ENCODE data around the gene PEX19. TPM values are rescaled to one million over a fixed set of nuclear protein-coding genes. Genes with fewer than 3 reads are reported as not detected.

Gene PEX19
- total and polyA plus RNA-seq, 5 donors from 2014 or later = 44.4 to 61.5 (median 56.2) TPM

- Mint-ChIP-seq H3K36me3 (peaks cover 30% of the 10 kb centered on the region), H3K27ac (peak overlapping the region in 2 of 3 donors; percentile 63 to 75), H3K27me3 (no peaks in the 10 kb centered on the region), H3K4me3 (no peak overlapping the region), H3K9me3 (no peaks in the 10 kb centered on the region), H3K4me1 (peaks cover 9 to 29% (median 21%) of the 10 kb centered on the region in 4 donors)
- Histone ChIP-seq H3K27ac (ENCODE audit: insufficient read depth, low read length, poor library complexity, severe bottlenecking) (no peak overlapping the region), H3K27me3 (ENCODE audit: control insufficient read depth, insufficient read depth, low read length) (no peaks in the 10 kb centered on the region), H3K9me3 (ENCODE audit: control insufficient read depth in 2 of 2, low read length in 2 of 2) (no peaks in the 10 kb centered on the region), H3K4me3 (ENCODE audit: low read depth, low read length) (no peak overlapping the region), H3K36me3 (ENCODE audit: control insufficient read depth, insufficient read depth, low read length) (peaks cover 31% of the 10 kb centered on the region), H3K4me1 (ENCODE audit: control insufficient read depth, insufficient read depth, low read length, poor library complexity, severe bottlenecking) (no peaks in the 10 kb centered on the region)
- no peak for ATAC-seq (ENCODE audit: low read depth in 2 of 2)
- no peak for DNase-seq
These were observed 39.5 kb downstream of the PEX19 start for GRCh38 chr1:160245434-160245833.

GRCh38 chr1:160244209-160244608 is 40.7 kb downstream of the PEX19 start:
- DNase-seq (no peak), ATAC-seq (ENCODE audit: low read depth in 2 of 2) (no peak)
- Mint-ChIP-seq H3K27ac (peak overlapping the region in 1 of 3 donors; percentile 75), H3K9me3 (no peaks in the 10 kb centered on the region), H3K4me1 (peaks cover 9 to 32% (median 20%) of the 10 kb centered on the region in 4 donors), H3K27me3 (no peaks in the 10 kb centered on the region), H3K4me3 (no peak overlapping the region), H3K36me3 (peaks cover 41% of the 10 kb centered on the region)
- H3K9me3 ChIP-seq (ENCODE audit: control insufficient read depth in 2 of 2, low read length in 2 of 2) = no peaks in the 10 kb centered on the region
- H3K27ac ChIP-seq (ENCODE audit: insufficient read depth, low read length, poor library complexity, severe bottlenecking) = no peak overlapping the region
- no peaks in the 10 kb centered on the region for H3K4me1 ChIP-seq (ENCODE audit: control insufficient read depth, insufficient read depth, low read length, poor library complexity, severe bottlenecking)
- H3K4me3 ChIP-seq (ENCODE audit: low read depth, low read length) = no peak overlapping the region
- peaks cover 42% of the 10 kb centered on the region for H3K36me3 ChIP-seq (ENCODE audit: control insufficient read depth, insufficient read depth, low read length)
- H3K27me3 ChIP-seq (ENCODE audit: control insufficient read depth, insufficient read depth, low read length) = no peaks in the 10 kb centered on the region

- ATAC-seq (ENCODE audit: low read depth in 2 of 2) (no peak), DNase-seq (no peak)
- H3K4me3 ChIP-seq (ENCODE audit: low read depth, low read length) = no peak overlapping the region
- H3K36me3 Mint-ChIP-seq = peaks cover 45% of the 10 kb centered on the region
- no peaks in the 10 kb centered on the region for H3K27me3 Mint-ChIP-seq
- H3K9me3 Mint-ChIP-seq = no peaks in the 10 kb centered on the region
- H3K27ac Mint-ChIP-seq = peak overlapping the region in 2 of 3 donors; percentile 68 to 75
- no peak overlapping the region for H3K27ac ChIP-seq (ENCODE audit: insufficient read depth, low read length, poor library complexity, severe bottlenecking)
- H3K27me3 ChIP-seq (ENCODE audit: control insufficient read depth, insufficient read depth, low read length) = no peaks in the 10 kb centered on the region
- H3K4me3 Mint-ChIP-seq = no peak overlapping the region
- H3K36me3 ChIP-seq (ENCODE audit: control insufficient read depth, insufficient read depth, low read length) = peaks cover 46% of the 10 kb centered on the region
- no peaks in the 10 kb centered on the region for H3K4me1 ChIP-seq (ENCODE audit: control insufficient read depth, insufficient read depth, low read length, poor library complexity, severe bottlenecking)
- no peaks in the 10 kb centered on the region for H3K9me3 ChIP-seq (ENCODE audit: control insufficient read depth in 2 of 2, low read length in 2 of 2)
- H3K4me1 Mint-ChIP-seq = peaks cover 9 to 32% (median 20%) of the 10 kb centered on the region in 4 donors
These were observed 41.2 kb downstream of the PEX19 start for GRCh38 chr1:160243767-160244166.

GRCh38 chr1:160239582-160240299 is 45.2 kb downstream of the PEX19 start:
- ATAC-seq (ENCODE audit: low read depth in 2 of 2) (no peak), DNase-seq (no peak)
- Histone ChIP-seq H3K27ac (ENCODE audit: insufficient read depth, low read length, poor library complexity, severe bottlenecking) (no peak overlapping the region), H3K4me3 (ENCODE audit: low read depth, low read length) (no peak overlapping the region), H3K27me3 (ENCODE audit: control insufficient read depth, insufficient read depth, low read length) (no peaks in the 10 kb centered on the region), H3K4me1 (ENCODE audit: control insufficient read depth, insufficient read depth, low read length, poor library complexity, severe bottlenecking) (no peaks in the 10 kb centered on the region), H3K36me3 (ENCODE audit: control insufficient read depth, insufficient read depth, low read length) (peaks cover 80% of the 10 kb centered on the region), H3K9me3 (ENCODE audit: control insufficient read depth in 2 of 2, low read length in 2 of 2) (no peaks in the 10 kb centered on the region)
- Mint-ChIP-seq H3K27me3 (no peaks in the 10 kb centered on the region), H3K36me3 (peaks cover 62% of the 10 kb centered on the region), H3K4me1 (peaks cover 14 to 28% (median 16%) of the 10 kb centered on the region in 4 donors), H3K9me3 (no peaks in the 10 kb centered on the region), H3K27ac (no peak overlapping the region), H3K4me3 (no peak overlapping the region)

GRCh38 chr1:160238408-160238807 is 46.5 kb downstream of the PEX19 start:
- ATAC-seq (ENCODE audit: low read depth in 2 of 2) = no peak
- no peak for DNase-seq
- Histone ChIP-seq H3K36me3 (ENCODE audit: control insufficient read depth, insufficient read depth, low read length) (peaks cover 85% of the 10 kb centered on the region), H3K9me3 (ENCODE audit: control insufficient read depth in 2 of 2, low read length in 2 of 2) (no peaks in the 10 kb centered on the region), H3K4me1 (ENCODE audit: control insufficient read depth, insufficient read depth, low read length, poor library complexity, severe bottlenecking) (peaks cover 3% of the 10 kb centered on the region), H3K27me3 (ENCODE audit: control insufficient read depth, insufficient read depth, low read length) (no peaks in the 10 kb centered on the region), H3K27ac (ENCODE audit: insufficient read depth, low read length, poor library complexity, severe bottlenecking) (no peak overlapping the region), H3K4me3 (ENCODE audit: low read depth, low read length) (no peak overlapping the region)
- peak overlapping the region in 1 of 3 donors; percentile 57 for H3K27ac Mint-ChIP-seq
- H3K27me3 Mint-ChIP-seq = no peaks in the 10 kb centered on the region
- H3K9me3 Mint-ChIP-seq = no peaks in the 10 kb centered on the region
- H3K36me3 Mint-ChIP-seq = peaks cover 58% of the 10 kb centered on the region
- H3K4me3 Mint-ChIP-seq = no peak overlapping the region
- peaks cover 18 to 30% (median 24%) of the 10 kb centered on the region in 4 donors for H3K4me1 Mint-ChIP-seq

- peak overlapping the region in 1 of 3 donors; percentile 75 for H3K27ac Mint-ChIP-seq
- ATAC-seq (ENCODE audit: low read depth in 2 of 2) = no peak
- no peaks in the 10 kb centered on the region for H3K9me3 Mint-ChIP-seq
- H3K9me3 ChIP-seq (ENCODE audit: control insufficient read depth in 2 of 2, low read length in 2 of 2) = no peaks in the 10 kb centered on the region
- H3K4me3 Mint-ChIP-seq = no peak overlapping the region
- no peaks in the 10 kb centered on the region for H3K27me3 ChIP-seq (ENCODE audit: control insufficient read depth, insufficient read depth, low read length)
- no peak overlapping the region for H3K4me3 ChIP-seq (ENCODE audit: low read depth, low read length)
- H3K36me3 Mint-ChIP-seq = peaks cover 55% of the 10 kb centered on the region
- H3K27ac ChIP-seq (ENCODE audit: insufficient read depth, low read length, poor library complexity, severe bottlenecking) = no peak overlapping the region
- peaks cover 18 to 30% (median 23%) of the 10 kb centered on the region in 4 donors for H3K4me1 Mint-ChIP-seq
- DNase-seq = no peak
- H3K36me3 ChIP-seq (ENCODE audit: control insufficient read depth, insufficient read depth, low read length) = peaks cover 86% of the 10 kb centered on the region
- no peaks in the 10 kb centered on the region for H3K27me3 Mint-ChIP-seq
- H3K4me1 ChIP-seq (ENCODE audit: control insufficient read depth, insufficient read depth, low read length, poor library complexity, severe bottlenecking) = peaks cover 8% of the 10 kb centered on the region
These were observed 47.4 kb downstream of the PEX19 start for GRCh38 chr1:160237558-160237957.

- Mint-ChIP-seq H3K4me3 (no peak overlapping the region), H3K9me3 (no peaks in the 10 kb centered on the region), H3K4me1 (peaks cover 18 to 30% (median 22%) of the 10 kb centered on the region in 4 donors), H3K27me3 (no peaks in the 10 kb centered on the region), H3K36me3 (peaks cover 52% of the 10 kb centered on the region), H3K27ac (peak overlapping the region in 2 of 3 donors; percentile 12 to 75)
- Histone ChIP-seq H3K9me3 (ENCODE audit: control insufficient read depth in 2 of 2, low read length in 2 of 2) (no peaks in the 10 kb centered on the region), H3K36me3 (ENCODE audit: control insufficient read depth, insufficient read depth, low read length) (peaks cover 90% of the 10 kb centered on the region), H3K4me1 (ENCODE audit: control insufficient read depth, insufficient read depth, low read length, poor library complexity, severe bottlenecking) (peaks cover 8% of the 10 kb centered on the region), H3K4me3 (ENCODE audit: low read depth, low read length) (no peak overlapping the region), H3K27me3 (ENCODE audit: control insufficient read depth, insufficient read depth, low read length) (no peaks in the 10 kb centered on the region), H3K27ac (ENCODE audit: insufficient read depth, low read length, poor library complexity, severe bottlenecking) (no peak overlapping the region)
- no peak for DNase-seq
- no peak for ATAC-seq (ENCODE audit: low read depth in 2 of 2)
These were observed 48.1 kb downstream of the PEX19 start for GRCh38 chr1:160236806-160237205.

GRCh38 chr1:160232911-160233310 is 52.0 kb downstream of the PEX19 start:
- Mint-ChIP-seq H3K36me3 (peaks cover 55% of the 10 kb centered on the region), H3K27ac (peak overlapping the region in 2 of 3 donors; percentile 25 to 80), H3K4me1 (peaks cover 16 to 23% (median 20%) of the 10 kb centered on the region in 4 donors), H3K4me3 (no peak overlapping the region), H3K27me3 (no peaks in the 10 kb centered on the region), H3K9me3 (no peaks in the 10 kb centered on the region)
- H3K27ac ChIP-seq (ENCODE audit: insufficient read depth, low read length, poor library complexity, severe bottlenecking) = peak overlapping the region; percentile 47
- no peak for ATAC-seq (ENCODE audit: low read depth in 2 of 2)
- H3K4me1 ChIP-seq (ENCODE audit: control insufficient read depth, insufficient read depth, low read length, poor library complexity, severe bottlenecking) = peaks cover 8% of the 10 kb centered on the region
- DNase-seq = peak in 1 of 3 donors; percentile 5
- H3K36me3 ChIP-seq (ENCODE audit: control insufficient read depth, insufficient read depth, low read length) = peaks cover 90% of the 10 kb centered on the region
- no peaks in the 10 kb centered on the region for H3K9me3 ChIP-seq (ENCODE audit: control insufficient read depth in 2 of 2, low read length in 2 of 2)
- H3K27me3 ChIP-seq (ENCODE audit: control insufficient read depth, insufficient read depth, low read length) = no peaks in the 10 kb centered on the region
- no peak overlapping the region for H3K4me3 ChIP-seq (ENCODE audit: low read depth, low read length)
